Activated CD8-positive, alpha-beta T cell treated with anti-CD3 and anti-CD28 coated beads for 36 hours (primary cell): ENCODE results near the gene KLHL35. TPM values are rescaled to one million over a fixed set of nuclear protein-coding genes. Genes with fewer than 3 reads are reported as not detected.

Experiments used
- ATAC-seq: fragments of 200-7000 bp; cut with Tn5 transposase; one replicate; pipeline ENCODE4 v1.10.0; 2021; ENCODE audit warnings: mild to moderate bottlenecking, moderate library complexity
- CTCF ChIA-PET: fragments of 350-600 bp; sonication (Branson Sonifier 250); formaldehyde crosslinking; loops from one replicate; lab custom pipeline; 2021; ENCODE audit warnings: antibody characterized with exemption; lab: Charles Lee
- POLR2A ChIA-PET: fragments of 350-600 bp; sonication (Branson Sonifier 250); formaldehyde crosslinking; loops from one replicate; lab custom pipeline; 2021; ENCODE audit warnings: antibody characterized with exemption; lab: Charles Lee
- DNase-seq: peaks from one replicate; pipeline ENCODE4 v3.0.0-alpha.2; 2020
- H3K27ac Mint-ChIP-seq: one replicate; pipeline ENCODE4 v1.8.0; 2021; ENCODE audit warnings: mild to moderate bottlenecking, mixed read lengths
- H3K27me3 Mint-ChIP-seq: one replicate; pipeline ENCODE4 v1.8.0; 2021; ENCODE audit warnings: mixed read lengths
- H3K36me3 Mint-ChIP-seq: one replicate; pipeline ENCODE4 v1.8.0; 2021; ENCODE audit warnings: low read depth, mixed read lengths
- H3K4me1 Mint-ChIP-seq: one replicate; pipeline ENCODE4 v1.8.0; 2021; ENCODE audit warnings: low read depth, mixed read lengths
- H3K4me3 Mint-ChIP-seq: one replicate; pipeline ENCODE4 v1.8.0; 2021; ENCODE audit warnings: mild to moderate bottlenecking, moderate library complexity, mixed read lengths
- H3K9me3 Mint-ChIP-seq: one replicate; pipeline ENCODE4 v1.8.0; 2021; ENCODE audit warnings: mixed read lengths
- intact Hi-C: fragments of 100-400 bp; cut with micrococcal nuclease; formaldehyde crosslinking; loops from one replicate; pipeline ENCODE4 v1.10.0; 2022
- total RNA-seq, 2 experiments: library from RNA; stranded (reverse); gene quantifications; one replicate each; pipeline ENCODE4 v1.2.3, GENCODE V29; 2021
- TF ChIP-seq, protein P1 (sequence below): fragments of 200-600 bp; IDR thresholded peaks from one replicate; pipeline ENCODE4 v1.8.0; 2022; ENCODE audit warnings: antibody characterized with exemption, mild to moderate bottlenecking

Gene KLHL35
- total RNA-seq, 2 experiments from 2014 or later = 0.16 to 0.77 TPM

DNA sequence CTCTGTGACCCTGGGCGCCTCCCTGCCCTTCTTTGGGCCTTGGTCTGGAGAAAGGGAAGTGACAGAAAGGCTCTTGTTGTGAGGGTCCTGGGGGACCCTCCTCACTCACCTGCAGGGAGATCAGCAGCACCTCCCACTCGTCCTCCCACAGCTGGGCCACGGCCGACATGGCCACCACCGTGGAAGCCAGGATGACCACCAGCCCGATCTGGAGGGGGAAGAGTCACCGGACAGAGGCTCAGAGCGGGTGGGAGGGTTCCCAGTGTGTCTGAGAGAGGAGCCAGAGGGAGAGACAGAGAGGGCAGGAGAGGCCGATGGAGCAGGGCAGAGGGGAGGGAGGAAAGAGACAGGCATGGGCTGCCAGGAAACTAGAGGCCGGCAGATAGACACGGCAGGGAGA, 16.8 kb upstream of the KLHL35 start:
- DNase-seq = no peak
- no peak for ATAC-seq
- POLR2A ChIA-PET = interaction anchor here (1.3 kb wide), 1 partner anchor 42 kb away, joined by 3 read pairs; no protein-coding TSS in a partner anchor
- intact Hi-C loops = no loop called here
- H3K4me1 Mint-ChIP-seq = no peaks in the 10 kb centered on the region
- CTCF ChIA-PET = interaction anchor here (1.4 kb wide), 1 partner anchor 68 kb away, joined by 4 read pairs; no protein-coding TSS in a partner anchor
- no peaks in the 10 kb centered on the region for H3K27me3 Mint-ChIP-seq
- no peaks in the 10 kb centered on the region for H3K9me3 Mint-ChIP-seq
- H3K36me3 Mint-ChIP-seq = peaks cover 1% of the 10 kb centered on the region
- H3K27ac Mint-ChIP-seq = no peak overlapping the region
- H3K4me3 Mint-ChIP-seq = no peak overlapping the region
- TF ChIP-seq, protein P1, sequence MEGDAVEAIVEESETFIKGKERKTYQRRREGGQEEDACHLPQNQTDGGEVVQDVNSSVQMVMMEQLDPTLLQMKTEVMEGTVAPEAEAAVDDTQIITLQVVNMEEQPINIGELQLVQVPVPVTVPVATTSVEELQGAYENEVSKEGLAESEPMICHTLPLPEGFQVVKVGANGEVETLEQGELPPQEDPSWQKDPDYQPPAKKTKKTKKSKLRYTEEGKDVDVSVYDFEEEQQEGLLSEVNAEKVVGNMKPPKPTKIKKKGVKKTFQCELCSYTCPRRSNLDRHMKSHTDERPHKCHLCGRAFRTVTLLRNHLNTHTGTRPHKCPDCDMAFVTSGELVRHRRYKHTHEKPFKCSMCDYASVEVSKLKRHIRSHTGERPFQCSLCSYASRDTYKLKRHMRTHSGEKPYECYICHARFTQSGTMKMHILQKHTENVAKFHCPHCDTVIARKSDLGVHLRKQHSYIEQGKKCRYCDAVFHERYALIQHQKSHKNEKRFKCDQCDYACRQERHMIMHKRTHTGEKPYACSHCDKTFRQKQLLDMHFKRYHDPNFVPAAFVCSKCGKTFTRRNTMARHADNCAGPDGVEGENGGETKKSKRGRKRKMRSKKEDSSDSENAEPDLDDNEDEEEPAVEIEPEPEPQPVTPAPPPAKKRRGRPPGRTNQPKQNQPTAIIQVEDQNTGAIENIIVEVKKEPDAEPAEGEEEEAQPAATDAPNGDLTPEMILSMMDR = no peak

DNA sequence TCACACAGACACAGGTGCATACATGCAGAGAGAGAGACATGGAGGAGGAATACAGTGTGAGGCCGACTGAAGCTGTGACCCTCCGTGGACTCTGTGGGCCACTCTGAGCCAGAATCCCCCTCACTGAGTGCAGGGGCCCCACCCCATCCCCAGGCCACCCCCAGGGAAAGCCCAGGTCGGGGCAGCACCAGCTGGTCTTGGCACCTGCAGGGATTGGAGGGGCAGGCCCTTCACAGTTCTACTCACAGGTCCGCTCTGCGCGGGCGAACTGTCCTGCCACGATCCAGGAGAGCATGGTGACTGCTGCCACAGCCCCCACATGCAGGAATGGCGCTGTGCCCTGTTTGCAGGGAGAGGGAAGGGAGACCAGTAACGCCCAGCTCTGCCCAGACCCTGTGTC, 16.3 kb upstream of the KLHL35 start:
- TF ChIP-seq, protein P1 = no peak
- ChIA-PET CTCF (no interaction called here), POLR2A (no interaction called here)
- Mint-ChIP-seq H3K4me1 (no peaks in the 10 kb centered on the region), H3K9me3 (no peaks in the 10 kb centered on the region), H3K4me3 (no peak overlapping the region), H3K36me3 (peaks cover 1% of the 10 kb centered on the region), H3K27me3 (no peaks in the 10 kb centered on the region), H3K27ac (no peak overlapping the region)
- no peak for DNase-seq
- no peak for ATAC-seq
- intact Hi-C loops = no loop called here

DNA sequence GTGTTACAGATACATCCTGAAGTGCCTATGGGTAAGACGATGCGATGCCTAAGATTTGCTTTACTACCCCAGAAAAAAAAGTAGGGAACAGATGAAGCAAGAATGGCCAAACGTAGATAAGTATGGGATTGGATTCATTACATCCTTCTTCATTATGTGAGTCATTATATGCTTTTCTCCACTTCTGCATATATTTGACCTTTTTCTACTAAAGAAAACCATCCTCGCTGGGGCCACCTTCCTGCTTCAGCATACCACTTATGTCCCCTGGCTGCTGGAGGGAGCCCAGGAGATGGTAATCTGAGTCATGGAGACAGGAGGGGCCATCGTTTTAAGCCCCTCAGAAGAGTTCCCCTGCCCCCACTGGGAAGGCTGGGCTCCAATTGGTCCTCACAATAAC, 14.4 kb upstream of the KLHL35 start:
- CTCF ChIA-PET = interaction anchor here (2.2 to 5.7 kb wide), 2 partner anchors 84 to 167 kb away, joined by 5 to 130 read pairs; no protein-coding TSS in a partner anchor

DNA sequence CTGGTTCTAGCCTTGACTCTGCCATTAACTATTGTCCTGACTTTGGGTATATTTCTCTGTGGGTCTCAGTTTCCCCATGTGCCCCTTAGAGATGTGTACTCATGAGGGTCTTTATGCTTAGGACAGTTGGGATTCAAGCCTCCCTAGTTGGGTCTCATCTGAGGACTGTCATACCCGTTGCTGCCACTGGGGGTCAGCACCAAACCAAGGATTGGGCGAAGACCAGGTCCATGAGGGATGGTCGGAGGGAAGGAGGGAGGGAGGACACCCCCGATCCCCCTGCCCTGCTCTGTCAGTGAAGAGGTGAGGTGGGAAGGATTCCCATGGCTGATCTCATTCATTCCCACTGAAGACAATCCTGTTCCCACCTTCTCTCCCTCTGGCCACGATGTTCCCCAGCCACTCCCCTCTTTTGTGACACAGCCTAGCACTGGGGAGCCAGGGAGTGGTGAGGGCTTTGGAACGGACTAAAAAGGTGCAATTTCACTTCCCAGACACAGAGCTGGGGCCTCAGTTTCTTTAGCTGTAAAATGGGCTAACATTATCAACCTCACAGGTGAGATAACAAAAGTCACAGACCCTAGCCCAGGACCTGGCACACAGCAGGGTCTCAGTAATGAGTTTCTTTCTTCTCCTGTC, 12.4 kb upstream of the KLHL35 start:
- Mint-ChIP-seq H3K27me3 (no peaks in the 10 kb centered on the region), H3K27ac (no peak overlapping the region), H3K4me3 (no peak overlapping the region), H3K9me3 (no peaks in the 10 kb centered on the region), H3K36me3 (no peaks in the 10 kb centered on the region), H3K4me1 (no peaks in the 10 kb centered on the region)
- TF ChIP-seq, protein P1 = peak; percentile 95
- POLR2A ChIA-PET = interaction anchor here (1.0 kb wide), 1 partner anchor 84 kb away, joined by 5 read pairs; no protein-coding TSS in a partner anchor
- CTCF ChIA-PET = interaction anchor here (0.6 to 5.7 kb wide), 37 partner anchors 10 to 261 kb away, joined by 3 to 130 read pairs (median 4); partner anchors contain the start of genes GDPD5, KLHL35 and SERPINH1
- ATAC-seq = peak; percentile 95
- intact Hi-C loops = loop anchor here (1.0 kb wide), 1 partner anchor 87 kb away; no protein-coding TSS in a partner anchor
- DNase-seq = peak; percentile 85

More for the DNA sequence above, 14.4 kb upstream of the KLHL35 start:
- intact Hi-C loops = no loop called here
- peaks cover 1% of the 10 kb centered on the region for H3K36me3 Mint-ChIP-seq
- no peak for ATAC-seq
- POLR2A ChIA-PET = no interaction called here
- no peak for DNase-seq
- H3K27me3 Mint-ChIP-seq = no peaks in the 10 kb centered on the region
- H3K4me1 Mint-ChIP-seq = no peaks in the 10 kb centered on the region
- no peak overlapping the region for H3K4me3 Mint-ChIP-seq
- H3K27ac Mint-ChIP-seq = no peak overlapping the region
- no peaks in the 10 kb centered on the region for H3K9me3 Mint-ChIP-seq
- TF ChIP-seq, protein P1 = no peak

DNA sequence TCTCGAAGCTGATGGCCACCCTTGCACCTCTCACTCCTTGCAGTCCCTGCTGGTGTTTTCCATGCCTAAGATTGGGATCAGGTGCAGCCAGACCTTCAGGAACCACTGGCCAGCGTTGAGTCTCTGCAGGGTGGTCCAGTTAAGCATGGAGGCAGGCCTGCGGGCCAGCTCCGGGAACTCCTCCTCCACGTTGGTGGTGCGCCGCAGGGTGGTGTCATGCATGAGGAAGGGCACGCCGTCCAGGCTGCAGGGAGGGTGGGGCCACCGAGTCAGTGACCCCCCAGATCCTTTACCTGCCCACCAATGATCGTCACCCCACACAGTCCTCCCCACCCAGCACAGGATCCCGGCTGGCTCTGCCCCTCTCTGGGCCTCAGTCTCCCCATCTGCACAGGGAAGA, 10.0 kb upstream of the KLHL35 start:
- Mint-ChIP-seq H3K27me3 (no peaks in the 10 kb centered on the region), H3K4me1 (no peaks in the 10 kb centered on the region), H3K27ac (no peak overlapping the region), H3K36me3 (no peaks in the 10 kb centered on the region), H3K9me3 (no peaks in the 10 kb centered on the region), H3K4me3 (no peak overlapping the region)
- TF ChIP-seq, protein P1 = no peak
- POLR2A ChIA-PET = interaction anchor here (0.8 to 1.7 kb wide), 2 partner anchors 43 to 92 kb away, joined by 3 read pairs; no protein-coding TSS in a partner anchor
- intact Hi-C loops = no loop called here
- no peak for DNase-seq
- CTCF ChIA-PET = interaction anchor here (1.0 to 5.7 kb wide), 3 partner anchors 8 to 88 kb away, joined by 3 to 130 read pairs (median 24); no protein-coding TSS in a partner anchor
- no peak for ATAC-seq
